GM12874 (cell line): ENCODE results near the gene TCERG1L.

Experiments used
- TF ChIP-seq, protein P1 (sequence below): IDR thresholded peaks from 2 replicates; pipeline ENCODE4 v1.5.1; 2011; ENCODE audit warnings: low read depth, mild to moderate bottlenecking, control low read depth, low read length, moderate library complexity; ENCODE audit not compliant: insufficient read depth

The TCERG1L gene

DNA sequence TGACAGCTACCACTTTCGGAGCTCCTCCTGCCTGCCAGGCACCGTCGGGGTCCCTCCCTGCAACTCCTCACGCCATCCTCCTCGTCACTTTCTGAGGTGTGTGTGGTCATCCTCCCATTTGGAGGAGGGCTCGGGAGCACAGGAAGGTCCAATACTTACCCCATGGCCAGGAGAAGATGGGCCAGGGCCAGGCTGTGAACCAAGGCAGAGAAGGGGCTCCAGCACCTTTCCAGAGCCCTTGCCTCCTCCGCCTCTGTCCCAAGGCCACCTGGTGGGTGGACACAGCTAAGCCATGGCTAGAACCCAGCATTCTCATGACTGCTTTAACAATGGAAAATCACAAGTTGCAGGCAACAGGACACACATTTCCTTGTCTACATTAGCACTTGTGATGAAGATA, 215.5 kb downstream of the TCERG1L start:
- TF ChIP-seq, protein P1, sequence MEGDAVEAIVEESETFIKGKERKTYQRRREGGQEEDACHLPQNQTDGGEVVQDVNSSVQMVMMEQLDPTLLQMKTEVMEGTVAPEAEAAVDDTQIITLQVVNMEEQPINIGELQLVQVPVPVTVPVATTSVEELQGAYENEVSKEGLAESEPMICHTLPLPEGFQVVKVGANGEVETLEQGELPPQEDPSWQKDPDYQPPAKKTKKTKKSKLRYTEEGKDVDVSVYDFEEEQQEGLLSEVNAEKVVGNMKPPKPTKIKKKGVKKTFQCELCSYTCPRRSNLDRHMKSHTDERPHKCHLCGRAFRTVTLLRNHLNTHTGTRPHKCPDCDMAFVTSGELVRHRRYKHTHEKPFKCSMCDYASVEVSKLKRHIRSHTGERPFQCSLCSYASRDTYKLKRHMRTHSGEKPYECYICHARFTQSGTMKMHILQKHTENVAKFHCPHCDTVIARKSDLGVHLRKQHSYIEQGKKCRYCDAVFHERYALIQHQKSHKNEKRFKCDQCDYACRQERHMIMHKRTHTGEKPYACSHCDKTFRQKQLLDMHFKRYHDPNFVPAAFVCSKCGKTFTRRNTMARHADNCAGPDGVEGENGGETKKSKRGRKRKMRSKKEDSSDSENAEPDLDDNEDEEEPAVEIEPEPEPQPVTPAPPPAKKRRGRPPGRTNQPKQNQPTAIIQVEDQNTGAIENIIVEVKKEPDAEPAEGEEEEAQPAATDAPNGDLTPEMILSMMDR, result no peak

DNA sequence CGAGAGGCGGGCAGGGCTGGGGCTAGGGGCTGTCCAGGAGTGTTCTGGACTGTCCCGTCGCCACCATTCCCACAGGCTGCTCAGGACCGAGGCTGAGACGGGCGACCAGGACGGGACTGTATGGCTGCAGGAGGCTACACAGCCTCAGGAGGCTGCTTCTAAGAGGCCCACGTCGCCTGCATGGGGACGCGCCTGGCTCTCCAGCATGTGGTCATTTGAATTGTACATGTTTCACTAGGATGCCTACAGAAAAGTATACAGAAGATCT, 216.3 kb downstream of the TCERG1L start:
- TF ChIP-seq, protein P1, result no peak

DNA sequence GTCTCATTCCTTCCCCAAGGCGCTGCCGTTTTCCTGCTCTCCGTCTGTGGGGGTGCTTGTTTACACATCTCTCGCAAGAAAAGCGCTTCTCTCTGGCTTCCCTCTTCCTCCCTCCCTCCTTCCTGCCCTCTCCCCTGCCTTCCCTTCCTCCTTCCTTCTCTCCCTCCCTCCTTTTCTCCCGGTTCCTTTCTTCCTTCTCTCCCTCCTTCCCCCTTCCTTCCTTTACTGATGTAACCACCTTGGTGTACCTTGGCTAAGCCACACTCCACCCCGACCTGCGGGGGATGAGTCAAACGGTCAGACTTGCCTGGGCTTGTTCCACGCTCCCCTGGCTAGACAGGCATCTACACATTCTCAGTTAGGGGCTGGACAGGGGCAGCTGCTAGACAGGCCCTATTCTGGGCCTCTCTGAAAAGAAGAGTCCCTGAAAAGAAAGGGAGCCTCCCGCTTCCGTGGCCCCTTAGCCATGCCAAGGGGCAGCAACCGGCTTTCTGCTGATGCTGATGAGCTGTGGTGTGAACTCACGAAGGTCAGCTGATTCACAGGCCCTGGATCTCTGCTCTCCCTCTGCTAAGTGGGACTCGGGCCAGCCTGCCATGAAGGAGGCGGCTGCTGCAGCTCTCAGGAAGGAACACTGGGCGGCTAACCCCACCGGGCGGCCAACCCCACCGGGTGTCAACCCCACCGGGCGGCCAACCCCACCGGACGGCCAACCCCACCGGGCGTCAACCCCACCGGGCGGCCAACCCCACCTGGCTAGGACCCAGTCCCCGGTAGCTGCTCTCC, 216.8 kb downstream of the TCERG1L start:
- TF ChIP-seq, protein P1, result no peak

DNA sequence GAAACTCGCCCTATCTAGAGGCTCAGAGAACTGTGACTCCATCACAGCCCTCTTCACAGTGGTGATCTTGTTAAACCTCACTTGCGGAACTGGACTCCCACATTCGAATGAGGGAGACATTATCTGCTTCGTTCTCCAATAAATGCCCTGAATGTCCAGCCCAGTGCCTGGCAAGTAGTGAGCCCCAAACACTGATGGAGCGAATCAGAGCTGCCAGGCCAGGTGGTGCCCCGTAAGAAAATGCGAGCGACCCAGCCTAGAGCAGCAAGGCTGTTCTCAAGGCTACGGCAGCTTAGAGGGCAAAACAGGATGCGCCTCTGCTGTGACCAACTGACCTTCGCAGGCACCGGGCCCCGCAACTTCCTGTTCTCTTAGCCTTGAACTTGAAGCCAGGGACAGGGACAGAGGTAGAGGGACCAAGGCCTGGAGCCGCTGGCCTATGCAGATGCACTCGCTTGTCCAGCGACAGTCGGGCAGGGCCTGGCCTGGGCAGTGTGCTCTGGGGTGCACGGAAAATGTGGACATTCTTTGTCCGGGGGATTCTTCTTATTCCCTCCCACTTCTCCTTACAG, 217.6 kb downstream of the TCERG1L start:
- TF ChIP-seq, protein P1, result no peak

DNA sequence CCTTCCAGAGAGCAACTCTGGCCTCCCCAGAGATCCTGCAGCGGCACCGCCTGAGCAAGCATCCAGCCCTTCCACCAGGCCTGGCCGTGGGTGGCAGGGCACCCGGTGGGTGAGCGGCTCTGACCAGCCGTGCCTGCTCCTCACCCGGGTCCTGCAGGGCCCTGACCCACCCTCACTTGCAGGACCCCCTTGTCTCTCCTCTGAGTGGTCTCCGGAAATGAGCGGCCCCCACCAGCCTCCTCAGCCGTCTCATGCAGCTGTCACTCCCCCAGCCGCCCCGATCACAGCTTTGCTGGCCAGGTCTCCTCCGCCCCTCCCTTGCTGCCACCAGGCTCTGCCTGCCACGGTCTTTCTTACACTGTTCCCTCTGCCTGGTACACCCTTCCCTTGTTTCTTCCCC, 218.2 kb downstream of the TCERG1L start:
- TF ChIP-seq, protein P1, result no peak

DNA sequence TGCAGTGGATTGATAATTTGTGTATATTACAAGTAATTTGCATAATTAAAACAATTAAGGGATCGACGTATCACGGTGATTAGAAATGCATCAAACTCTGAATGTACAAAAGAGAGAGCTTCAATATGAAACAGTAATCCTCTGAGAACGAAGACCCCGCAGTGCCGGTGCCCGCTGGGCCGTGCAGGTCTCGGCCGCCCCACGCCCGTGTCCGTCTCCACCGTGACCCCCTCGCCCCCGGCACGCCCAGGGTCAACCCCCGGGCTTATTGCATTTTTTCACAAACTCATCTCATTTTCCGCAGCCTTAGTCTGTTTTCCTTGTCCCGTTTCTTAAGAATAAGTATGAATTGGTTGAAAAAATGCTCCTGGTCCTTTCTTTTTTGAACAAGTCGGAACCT, 218.6 kb downstream of the TCERG1L start:
- TF ChIP-seq, protein P1, result no peak

DNA sequence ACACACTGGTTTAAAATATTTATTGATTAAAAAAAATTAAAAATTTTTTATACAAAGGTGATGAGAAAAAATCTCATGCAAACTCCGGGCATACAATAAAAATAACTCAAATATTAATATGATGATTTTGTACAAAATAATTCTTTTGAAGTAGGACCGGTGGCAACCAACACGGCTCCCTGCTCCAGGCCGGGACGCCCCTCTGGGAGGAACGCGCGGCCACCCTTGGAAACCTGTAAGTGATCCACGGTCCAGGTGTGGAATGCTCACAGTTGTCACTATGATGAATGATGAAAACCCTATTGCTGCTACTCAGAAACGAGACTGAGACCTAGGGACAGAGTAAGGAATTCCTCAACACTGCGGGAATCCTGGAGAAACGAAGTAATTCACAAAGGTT, 219.1 kb downstream of the TCERG1L start:
- TF ChIP-seq, protein P1, result no peak
